ENCODE measurements around the gene SLC6A18. TPM values are rescaled to one million over a fixed set of nuclear protein-coding genes. Genes with fewer than 3 reads are reported as not detected.

The SLC6A18 gene
- total RNA-seq, 4 donors from 2014 or later = not detected

DNA sequence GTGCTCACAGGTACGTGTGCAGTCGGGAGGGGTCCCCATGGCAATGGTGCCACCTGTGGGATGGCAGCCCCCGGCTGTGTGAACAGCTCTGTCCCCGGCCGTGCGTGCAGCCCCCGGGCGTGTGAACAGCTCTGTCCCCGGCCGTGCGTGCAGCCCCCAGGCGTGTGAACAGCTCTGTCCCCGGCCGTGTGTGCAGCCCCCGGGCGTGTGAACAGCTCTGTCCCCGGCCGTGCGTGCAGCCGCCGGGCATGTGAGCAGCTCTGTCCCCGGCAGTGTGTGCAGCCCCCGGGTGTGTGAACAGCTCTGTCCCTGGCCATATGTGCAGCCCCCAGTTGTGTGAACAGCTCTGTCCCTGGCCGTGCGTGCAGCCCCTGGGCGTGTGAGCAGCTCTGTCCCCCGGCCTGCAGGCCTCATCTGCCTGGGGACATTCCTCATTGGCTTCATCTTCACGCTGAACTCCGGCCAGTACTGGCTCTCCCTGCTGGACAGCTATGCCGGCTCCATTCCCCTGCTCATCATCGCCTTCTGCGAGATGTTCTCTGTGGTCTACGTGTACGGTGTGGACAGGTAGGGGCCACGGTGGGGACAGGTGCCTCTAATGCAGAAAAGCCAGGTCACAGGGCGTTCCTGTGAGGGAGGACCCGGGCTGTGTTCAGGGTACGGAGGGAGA lies 5.9 kb upstream of the SLC6A18 start:
- no peak overlapping the region for H3K27ac ChIP-seq
- H3K36me3 ChIP-seq = no peaks in the 10 kb centered on the region
- H3K4me1 ChIP-seq = no peaks in the 10 kb centered on the region
- peaks cover 0 to 18% (median 0%) of the 10 kb centered on the region in 4 donors for H3K9me3 ChIP-seq
- DNase-seq (ENCODE audit: low spot score in 2 of 2) = no peak
- 65 to 67% methylated on average over 22 to 25 of the region's 38 CpGs for WGBS, 2 donors
- TF ChIP-seq, protein P1, sequence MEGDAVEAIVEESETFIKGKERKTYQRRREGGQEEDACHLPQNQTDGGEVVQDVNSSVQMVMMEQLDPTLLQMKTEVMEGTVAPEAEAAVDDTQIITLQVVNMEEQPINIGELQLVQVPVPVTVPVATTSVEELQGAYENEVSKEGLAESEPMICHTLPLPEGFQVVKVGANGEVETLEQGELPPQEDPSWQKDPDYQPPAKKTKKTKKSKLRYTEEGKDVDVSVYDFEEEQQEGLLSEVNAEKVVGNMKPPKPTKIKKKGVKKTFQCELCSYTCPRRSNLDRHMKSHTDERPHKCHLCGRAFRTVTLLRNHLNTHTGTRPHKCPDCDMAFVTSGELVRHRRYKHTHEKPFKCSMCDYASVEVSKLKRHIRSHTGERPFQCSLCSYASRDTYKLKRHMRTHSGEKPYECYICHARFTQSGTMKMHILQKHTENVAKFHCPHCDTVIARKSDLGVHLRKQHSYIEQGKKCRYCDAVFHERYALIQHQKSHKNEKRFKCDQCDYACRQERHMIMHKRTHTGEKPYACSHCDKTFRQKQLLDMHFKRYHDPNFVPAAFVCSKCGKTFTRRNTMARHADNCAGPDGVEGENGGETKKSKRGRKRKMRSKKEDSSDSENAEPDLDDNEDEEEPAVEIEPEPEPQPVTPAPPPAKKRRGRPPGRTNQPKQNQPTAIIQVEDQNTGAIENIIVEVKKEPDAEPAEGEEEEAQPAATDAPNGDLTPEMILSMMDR (IDR thresholded peaks at IDR 0.05) = no peak
- TF ChIP-seq EP300 (IDR thresholded peaks at IDR 0.05) = no peak
- H3K4me3 ChIP-seq = no peak overlapping the region
- H3K27me3 ChIP-seq = no peaks in the 10 kb centered on the region

DNA sequence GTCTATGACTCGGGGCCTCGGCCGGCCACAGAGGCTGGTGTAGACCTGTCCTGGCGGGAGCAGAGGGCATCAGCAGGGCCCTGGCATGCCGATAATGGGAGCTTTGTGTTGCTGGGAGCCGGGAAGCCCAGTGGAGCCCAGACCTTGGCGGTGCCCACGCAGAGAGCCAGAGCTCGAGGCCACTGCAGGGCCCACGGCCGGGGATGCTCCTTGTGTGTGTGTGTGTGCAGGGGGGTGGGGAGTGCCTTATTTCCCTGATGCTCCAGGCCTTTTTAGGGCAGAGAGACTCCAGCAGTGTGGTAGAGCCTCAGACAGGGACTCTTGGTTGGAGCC lies 5.4 kb upstream of the SLC6A18 start:
- 39 to 69% methylated on average over 6 to 11 of the region's 11 CpGs for WGBS, 2 donors
- Histone ChIP-seq H3K36me3 (no peaks in the 10 kb centered on the region), H3K27ac (no peak overlapping the region), H3K27me3 (no peaks in the 10 kb centered on the region), H3K4me1 (no peaks in the 10 kb centered on the region), H3K9me3 (peaks cover 0 to 18% (median 0%) of the 10 kb centered on the region in 4 donors), H3K4me3 (no peak overlapping the region)
- TF ChIP-seq EP300 (IDR thresholded peaks at IDR 0.05) = no peak
- no peak for TF ChIP-seq POLR2A (IDR thresholded peaks at IDR 0.05)
- TF ChIP-seq, protein P1 (IDR thresholded peaks at IDR 0.05) = no peak
- no peak for DNase-seq (ENCODE audit: low spot score in 2 of 2)

DNA sequence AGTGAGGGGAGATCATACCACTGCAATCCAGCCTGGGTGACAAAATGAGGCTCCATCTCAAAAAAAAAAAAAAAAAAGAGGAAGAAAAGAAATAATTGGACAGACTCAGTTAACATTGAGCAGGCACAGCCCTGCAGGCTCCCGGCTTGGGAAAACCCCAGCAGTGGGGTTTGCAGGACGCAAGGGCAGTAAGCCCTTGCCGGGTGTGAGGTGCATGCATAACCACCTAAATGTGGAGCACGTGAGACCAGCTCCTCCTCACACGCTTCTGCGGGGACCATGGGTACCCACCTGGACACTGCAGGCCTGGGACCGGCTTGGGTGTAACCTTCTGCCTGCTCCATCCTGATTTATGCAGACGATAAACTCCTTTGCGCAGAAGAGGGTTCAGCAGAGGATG lies 4.8 kb upstream of the SLC6A18 start:
- TF ChIP-seq, protein P1 (IDR thresholded peaks at IDR 0.05) = no peak
- TF ChIP-seq POLR2A (IDR thresholded peaks at IDR 0.05) = no peak
- TF ChIP-seq EP300 (IDR thresholded peaks at IDR 0.05) = no peak
- peaks cover 0 to 12% (median 0%) of the 10 kb centered on the region in 4 donors for H3K9me3 ChIP-seq
- 81 to 82% methylated on average over 9 of the region's 9 CpGs for WGBS, 2 donors
- H3K27ac ChIP-seq = no peak overlapping the region
- no peak overlapping the region for H3K4me3 ChIP-seq
- DNase-seq (ENCODE audit: low spot score in 2 of 2) = no peak
- H3K4me1 ChIP-seq = no peaks in the 10 kb centered on the region
- H3K36me3 ChIP-seq = no peaks in the 10 kb centered on the region
- no peaks in the 10 kb centered on the region for H3K27me3 ChIP-seq

DNA sequence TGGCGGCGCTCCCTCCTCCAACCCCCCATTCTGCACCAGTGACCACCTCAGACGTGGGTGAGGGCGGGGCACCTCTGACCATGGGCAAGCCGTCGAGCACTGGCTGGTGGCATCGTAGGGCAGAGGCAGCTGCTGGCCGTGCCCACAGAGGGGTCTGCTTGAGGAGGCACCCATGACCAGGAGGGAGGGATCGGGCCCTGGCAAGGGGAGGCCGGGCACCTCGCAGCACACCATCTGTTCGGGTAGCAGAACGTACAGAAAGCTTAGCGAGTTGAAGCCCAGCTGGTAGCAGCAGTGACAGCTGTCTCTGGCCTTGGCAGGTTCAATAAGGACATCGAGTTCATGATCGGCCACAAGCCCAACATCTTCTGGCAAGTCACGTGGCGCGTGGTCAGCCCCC lies 4.3 kb upstream of the SLC6A18 start:
- no peaks in the 10 kb centered on the region for H3K27me3 ChIP-seq
- TF ChIP-seq, protein P1 (IDR thresholded peaks at IDR 0.05) = no peak
- no peak for TF ChIP-seq POLR2A (IDR thresholded peaks at IDR 0.05)
- no peak for TF ChIP-seq EP300 (IDR thresholded peaks at IDR 0.05)

DNA sequence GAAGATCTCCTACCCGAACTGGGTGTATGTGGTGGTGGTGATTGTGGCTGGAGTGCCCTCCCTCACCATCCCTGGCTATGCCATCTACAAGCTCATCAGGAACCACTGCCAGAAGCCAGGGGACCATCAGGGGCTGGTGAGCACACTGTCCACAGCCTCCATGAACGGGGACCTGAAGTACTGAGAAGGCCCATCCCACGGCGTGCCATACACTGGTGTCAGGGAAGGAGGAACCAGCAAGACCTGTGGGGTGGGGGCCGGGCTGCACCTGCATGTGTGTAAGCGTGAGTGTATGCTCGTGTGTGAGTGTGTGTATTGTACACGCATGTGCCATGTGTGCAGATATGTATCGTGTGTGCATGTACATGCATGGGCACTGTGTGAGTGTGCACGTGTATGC lies 3.5 kb upstream of the SLC6A18 start:
- 91 to 95% methylated on average over 10 of the region's 10 CpGs for WGBS, 2 donors
- H3K4me3 ChIP-seq = no peak overlapping the region
- DNase-seq (ENCODE audit: low spot score in 2 of 2) = no peak
- no peak overlapping the region for H3K27ac ChIP-seq
- H3K36me3 ChIP-seq = no peaks in the 10 kb centered on the region
- H3K9me3 ChIP-seq = no peaks in the 10 kb centered on the region
- no peaks in the 10 kb centered on the region for H3K4me1 ChIP-seq
- no peaks in the 10 kb centered on the region for H3K27me3 ChIP-seq
- TF ChIP-seq POLR2A (IDR thresholded peaks at IDR 0.05) (no peak), EP300 (IDR thresholded peaks at IDR 0.05) (no peak)
- TF ChIP-seq, protein P1 (IDR thresholded peaks at IDR 0.05) = no peak

More for the DNA sequence above, 4.3 kb upstream of the SLC6A18 start:
- H3K4me1 ChIP-seq = no peaks in the 10 kb centered on the region
- no peaks in the 10 kb centered on the region for H3K36me3 ChIP-seq
- no peak overlapping the region for H3K27ac ChIP-seq
- H3K9me3 ChIP-seq = peaks cover 0 to 7% (median 0%) of the 10 kb centered on the region in 4 donors
- WGBS, 2 donors = 89 to 90% methylated on average over 17 to 18 of the region's 19 CpGs
- no peak overlapping the region for H3K4me3 ChIP-seq
- no peak for DNase-seq (ENCODE audit: low spot score in 2 of 2)

Data from tibial nerve (tissue), 4 donors.